ENCODE measurements around the gene ELFN2. TPM values are rescaled to one million over a fixed set of nuclear protein-coding genes. Genes with fewer than 3 reads are reported as not detected.

ELFN2 gene
- polyA plus RNA-seq, 1 donor from 2014 or later, result 4.4 TPM

DNA sequence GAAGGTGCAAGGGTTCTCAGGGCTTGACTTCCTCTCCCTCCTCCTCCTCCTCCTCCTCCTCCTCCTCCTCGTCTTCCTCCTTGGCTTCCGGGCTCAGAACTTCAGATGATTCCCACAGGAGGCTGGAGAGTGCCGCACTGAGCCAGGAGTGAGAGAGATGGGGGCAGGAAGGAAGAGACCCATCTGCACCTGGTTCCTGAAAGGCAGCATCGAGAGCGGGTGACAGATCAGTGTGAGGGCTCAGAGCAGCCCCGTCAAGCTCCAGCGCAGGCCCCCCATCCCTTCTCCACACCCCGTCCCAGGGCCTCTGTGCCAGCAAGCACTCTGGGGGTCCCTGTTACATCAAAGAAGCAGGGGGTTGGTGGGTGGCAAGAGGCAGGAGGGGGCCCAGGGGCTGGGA is 51.5 kb downstream of the ELFN2 start:
- Histone ChIP-seq H3K9me3 (ENCODE audit: low read length) (no peaks in the 10 kb centered on the region), H4K20me1 (ENCODE audit: insufficient read depth) (no peaks in the 10 kb centered on the region), H3K9me2 (ENCODE audit: insufficient read depth, low read length) (no peaks in the 10 kb centered on the region), H3K4me2 (ENCODE audit: low read length) (no peak overlapping the region), H3K27ac (ENCODE audit: low read length) (no peak overlapping the region), H3K4me3 (ENCODE audit: low read length) (no peak overlapping the region), H3K27me3 (ENCODE audit: insufficient read depth, low read depth, low read length) (no peaks in the 10 kb centered on the region), H3K79me2 (replicated peaks; ENCODE audit: insufficient read depth, low read length) (no peaks in the 10 kb centered on the region), H2AFZ (ENCODE audit: low read depth, low read length) (no peak overlapping the region), H3F3A (ENCODE audit: insufficient read depth, low read length, poor library complexity, severe bottlenecking) (no peaks in the 10 kb centered on the region), H3K9ac (ENCODE audit: low read length) (no peak overlapping the region), H3K36me3 (ENCODE audit: insufficient read depth, low read length) (peaks cover 5% of the 10 kb centered on the region)
- TF ChIP-seq RAD21 (conservative IDR thresholded peaks at IDR 0.05) (no peak), TAF1 (IDR thresholded peaks at IDR 0.05; ENCODE audit: low read depth) (no peak), REST (IDR thresholded peaks at IDR 0.05; ENCODE audit: borderline replicate concordance) (no peak), POLR2AphosphoS5 (IDR thresholded peaks at IDR 0.05) (no peak), EP300 (conservative IDR thresholded peaks at IDR 0.05; ENCODE audit: poor library complexity, severe bottlenecking) (no peak), EZH2 (IDR thresholded peaks at IDR 0.05; ENCODE audit: borderline replicate concordance, insufficient read depth, low read length, poor library complexity, severe bottlenecking) (no peak), CTCF (IDR thresholded peaks at IDR 0.05; ENCODE audit: poor library complexity, severe bottlenecking) (no peak), MXI1 (conservative IDR thresholded peaks at IDR 0.05; ENCODE audit: poor library complexity, severe bottlenecking) (no peak), SMC3 (conservative IDR thresholded peaks at IDR 0.05; ENCODE audit: poor library complexity) (no peak)

- Histone ChIP-seq H3K9me2 (ENCODE audit: insufficient read depth, low read length) (no peaks in the 10 kb centered on the region), H3K4me2 (ENCODE audit: low read length) (no peak overlapping the region), H3K36me3 (ENCODE audit: insufficient read depth, low read length) (peaks cover 5% of the 10 kb centered on the region), H3K9ac (ENCODE audit: low read length) (no peak overlapping the region), H3K27me3 (ENCODE audit: insufficient read depth, low read depth, low read length) (no peaks in the 10 kb centered on the region), H2AFZ (ENCODE audit: low read depth, low read length) (no peak overlapping the region), H3K9me3 (ENCODE audit: low read length) (no peaks in the 10 kb centered on the region), H3K4me3 (ENCODE audit: low read length) (no peak overlapping the region), H3K79me2 (replicated peaks; ENCODE audit: insufficient read depth, low read length) (no peaks in the 10 kb centered on the region), H3F3A (ENCODE audit: insufficient read depth, low read length, poor library complexity, severe bottlenecking) (no peaks in the 10 kb centered on the region), H4K20me1 (ENCODE audit: insufficient read depth) (no peaks in the 10 kb centered on the region), H3K27ac (ENCODE audit: low read length) (no peak overlapping the region)
- no peak for TF ChIP-seq RAD21 (conservative IDR thresholded peaks at IDR 0.05)
These were observed 52.7 kb downstream of the ELFN2 start for GRCh38 chr22:37374571-37374970.

- H3K4me2 ChIP-seq (ENCODE audit: low read length), result no peak overlapping the region
- H2AFZ ChIP-seq (ENCODE audit: low read depth, low read length), result no peak overlapping the region
- TF ChIP-seq EP300 (conservative IDR thresholded peaks at IDR 0.05; ENCODE audit: poor library complexity, severe bottlenecking) (no peak), MXI1 (conservative IDR thresholded peaks at IDR 0.05; ENCODE audit: poor library complexity, severe bottlenecking) (no peak), POLR2AphosphoS5 (IDR thresholded peaks at IDR 0.05) (no peak)
- peaks cover 5% of the 10 kb centered on the region for H3K36me3 ChIP-seq (ENCODE audit: insufficient read depth, low read length)
- no peaks in the 10 kb centered on the region for H4K20me1 ChIP-seq (ENCODE audit: insufficient read depth)
- no peaks in the 10 kb centered on the region for H3K9me2 ChIP-seq (ENCODE audit: insufficient read depth, low read length)
- H3K4me3 ChIP-seq (ENCODE audit: low read length), result no peak overlapping the region
- H3F3A ChIP-seq (ENCODE audit: insufficient read depth, low read length, poor library complexity, severe bottlenecking), result no peaks in the 10 kb centered on the region
- no peak overlapping the region for H3K27ac ChIP-seq (ENCODE audit: low read length)
- no peaks in the 10 kb centered on the region for H3K9me3 ChIP-seq (ENCODE audit: low read length)
- H3K27me3 ChIP-seq (ENCODE audit: insufficient read depth, low read depth, low read length), result no peaks in the 10 kb centered on the region
- H3K9ac ChIP-seq (ENCODE audit: low read length), result no peak overlapping the region
- H3K79me2 ChIP-seq (replicated peaks; ENCODE audit: insufficient read depth, low read length), result no peaks in the 10 kb centered on the region
These were observed 53.8 kb downstream of the ELFN2 start for GRCh38 chr22:37373451-37373850.

All from neural cell (in vitro differentiated cells).